ENCODE data around the gene TK2.
"Not testable (repeated sequence)": the region's sequence is repeated elsewhere in the genome, so short reads cannot be mapped to it uniquely, and the experiment has no call there.

Gene TK2

DNA sequence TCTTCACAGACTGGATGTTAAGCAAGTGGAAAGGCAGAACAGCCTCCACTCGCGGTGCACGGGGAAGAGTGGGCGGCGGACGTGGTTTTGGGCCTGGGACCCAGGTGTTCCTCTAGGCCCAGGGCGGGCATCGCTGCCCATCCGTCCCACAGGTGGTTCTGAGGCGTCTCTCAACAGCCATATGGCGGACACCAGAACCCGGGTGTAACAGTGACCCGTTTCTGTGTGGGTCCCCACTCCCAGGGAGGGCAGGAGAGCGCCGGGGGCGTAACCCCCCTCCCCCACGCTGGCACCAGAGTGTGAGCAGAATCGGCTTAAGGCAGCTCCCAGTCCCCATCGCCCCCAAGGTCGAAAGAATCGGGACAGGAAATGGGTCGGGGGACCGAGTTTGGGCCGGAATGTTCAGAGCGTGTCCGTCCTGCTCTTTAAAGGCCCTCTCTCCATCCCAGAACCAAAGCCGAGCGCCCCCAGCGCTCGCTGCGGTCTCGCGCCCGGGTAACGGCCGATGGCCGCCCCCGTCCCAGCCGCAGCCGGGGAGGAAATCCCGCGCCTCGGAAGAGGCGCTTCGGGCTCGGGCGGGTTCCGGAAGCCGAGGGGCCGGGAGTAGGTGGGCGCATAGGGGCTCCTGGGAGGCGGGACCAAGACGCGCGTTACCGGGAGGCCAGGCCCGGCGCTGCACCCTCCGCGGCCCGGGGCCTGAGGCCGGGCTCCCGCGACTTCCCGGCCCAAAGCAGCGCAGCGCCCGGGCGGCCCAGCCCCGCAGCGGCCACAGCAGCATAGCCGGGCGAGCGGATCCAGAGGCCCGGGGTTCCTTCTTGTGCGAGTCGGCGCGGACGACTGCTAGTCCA lies at the start of gene TK2:
TK2 (minus strand) TSS at position 839 of the 848 bp plus-strand sequence; CDS start at position 778, 61 bp downstream.
- DNase-seq: peak; percentile 86

DNA sequence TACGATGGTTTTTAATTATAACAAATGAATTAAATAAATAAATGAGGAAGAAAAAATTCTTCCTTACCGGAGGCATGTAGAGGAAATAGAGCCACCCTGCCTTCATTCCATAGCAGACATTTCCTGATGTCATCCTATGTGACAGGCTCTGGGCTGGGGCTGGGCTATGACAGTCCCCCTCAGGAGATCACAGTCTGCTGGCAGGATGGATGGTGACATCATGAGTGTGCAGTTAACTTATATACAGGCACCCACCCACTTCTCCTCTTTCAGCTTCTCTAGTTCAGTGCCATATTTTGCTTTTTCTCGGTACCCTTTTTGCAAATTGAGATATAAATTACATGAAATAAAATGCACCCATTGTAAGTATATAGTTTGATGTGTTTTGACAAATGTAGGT lies 48.2 kb upstream of the TK2 start:
- no peak for DNase-seq

DNA sequence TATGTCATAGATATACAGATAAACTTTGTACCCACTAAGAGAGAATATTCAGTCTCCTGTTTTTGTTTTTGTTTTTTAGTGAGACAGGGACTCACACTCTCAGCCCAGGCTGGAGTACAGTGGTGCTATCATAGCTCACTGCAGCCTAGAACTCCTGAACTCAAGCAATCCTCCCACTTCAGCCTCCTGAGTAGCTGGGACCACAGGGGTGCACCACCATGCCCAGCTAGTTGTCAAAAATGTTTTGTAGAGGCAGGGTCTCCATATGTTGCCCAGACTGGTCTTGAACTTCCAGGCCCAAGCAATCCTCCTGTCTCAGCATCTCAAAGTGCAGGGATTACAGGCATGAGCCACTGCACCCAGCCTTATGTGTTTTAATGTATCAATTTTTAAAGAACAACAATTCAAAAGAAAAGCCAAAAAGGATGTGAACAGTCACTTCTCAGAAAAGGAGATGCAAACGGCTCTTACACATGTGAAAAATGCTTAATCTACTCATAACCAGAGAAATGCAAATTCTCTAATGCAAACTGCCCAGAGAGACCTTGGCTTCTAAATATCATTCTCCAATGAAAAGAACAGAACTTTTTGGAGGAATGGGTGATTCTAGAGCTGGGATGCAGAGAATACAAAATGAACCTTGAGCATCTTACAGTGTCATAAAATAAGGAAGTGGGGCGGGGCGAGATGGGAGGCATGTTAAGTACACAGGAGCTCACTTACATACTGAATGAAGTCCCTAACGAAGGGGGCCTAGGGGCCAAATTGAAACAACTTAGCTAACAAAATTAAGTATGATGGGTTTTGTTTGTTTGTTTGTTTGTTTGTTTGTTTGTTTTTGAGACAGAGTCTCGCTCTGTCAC lies 47.3 kb upstream of the TK2 start:
- DNase-seq: no peak

DNA sequence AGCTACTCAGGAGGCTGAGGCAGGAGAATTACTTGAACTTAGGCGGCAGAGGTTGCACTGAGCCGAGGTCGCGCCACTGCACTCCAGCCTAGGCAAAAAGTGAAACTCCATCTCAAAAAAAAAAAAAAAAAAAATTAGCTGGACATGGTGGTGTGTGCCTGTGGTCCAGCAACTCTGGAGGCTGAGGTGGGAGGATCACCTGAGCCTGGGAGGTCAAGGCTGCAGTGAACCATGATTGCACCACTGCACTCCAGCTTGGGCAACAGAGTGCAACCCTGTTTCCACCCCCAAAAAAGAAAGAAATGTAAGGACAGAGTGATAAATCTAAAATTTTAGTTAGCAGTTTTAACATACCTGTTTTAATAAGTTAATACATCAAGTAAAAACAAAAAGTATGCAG lies 46.6 kb upstream of the TK2 start:
- not testable (repeated sequence) for DNase-seq

DNA sequence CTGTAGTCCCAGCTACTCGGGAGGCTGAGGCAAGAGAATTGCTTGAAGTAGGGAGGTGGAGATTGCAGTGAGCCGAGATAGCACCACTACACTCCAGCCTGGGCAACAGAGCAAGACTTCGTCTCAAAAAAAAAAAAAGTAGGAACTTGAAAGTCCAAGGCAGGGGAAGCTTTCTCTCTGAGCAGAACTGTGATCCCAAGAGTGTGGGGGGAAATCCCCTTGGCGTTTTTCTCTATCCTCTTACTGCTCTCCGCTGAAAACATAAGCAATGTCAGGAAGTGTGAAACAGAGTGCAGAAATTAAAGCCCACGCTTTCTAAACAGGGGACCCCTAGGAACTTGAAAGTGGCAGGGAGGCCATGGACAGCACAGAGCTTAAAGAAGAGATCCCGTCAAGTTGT lies 44.8 kb upstream of the TK2 start:
- no peak for DNase-seq

DNA sequence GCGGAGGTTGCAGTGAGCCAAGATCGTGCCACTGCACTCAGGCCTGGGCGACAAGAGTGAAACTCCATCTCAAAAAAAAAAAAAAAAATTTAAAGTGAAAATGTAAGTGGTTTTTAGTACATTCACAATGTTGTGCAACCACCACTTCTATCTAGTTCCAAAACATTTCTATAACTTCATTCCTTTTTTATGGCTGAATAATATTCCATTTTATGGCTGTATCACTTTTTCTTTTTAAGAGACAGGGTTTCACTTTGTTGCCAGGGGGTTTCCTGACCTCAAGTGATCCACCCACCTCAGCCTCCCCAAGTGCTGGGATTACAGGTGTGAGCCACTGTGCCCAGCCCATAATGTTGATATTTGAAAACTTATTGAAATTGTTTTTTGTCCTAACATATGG lies 42.9 kb upstream of the TK2 start:
- no peak for DNase-seq

DNA sequence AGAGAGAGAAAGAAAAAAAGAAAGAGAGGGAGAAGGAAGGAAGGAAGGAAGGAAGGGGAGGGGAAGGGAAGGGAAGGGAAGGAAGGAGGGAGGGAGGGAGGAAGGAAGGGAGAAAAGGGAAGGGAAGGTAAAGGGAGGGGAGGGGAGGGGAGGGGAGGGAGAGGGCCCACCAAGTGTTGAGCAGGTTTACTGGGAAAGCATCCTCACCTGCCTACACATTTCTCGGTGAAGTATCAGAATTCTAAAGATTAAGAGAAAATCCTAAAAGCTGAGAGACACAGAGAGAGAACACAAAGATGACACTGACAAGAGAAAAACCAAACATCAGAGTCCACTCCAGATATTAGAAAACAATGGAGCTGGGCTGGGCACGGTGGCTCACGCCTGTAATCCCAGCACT lies 42.3 kb upstream of the TK2 start:
- DNase-seq: no peak

DNA sequence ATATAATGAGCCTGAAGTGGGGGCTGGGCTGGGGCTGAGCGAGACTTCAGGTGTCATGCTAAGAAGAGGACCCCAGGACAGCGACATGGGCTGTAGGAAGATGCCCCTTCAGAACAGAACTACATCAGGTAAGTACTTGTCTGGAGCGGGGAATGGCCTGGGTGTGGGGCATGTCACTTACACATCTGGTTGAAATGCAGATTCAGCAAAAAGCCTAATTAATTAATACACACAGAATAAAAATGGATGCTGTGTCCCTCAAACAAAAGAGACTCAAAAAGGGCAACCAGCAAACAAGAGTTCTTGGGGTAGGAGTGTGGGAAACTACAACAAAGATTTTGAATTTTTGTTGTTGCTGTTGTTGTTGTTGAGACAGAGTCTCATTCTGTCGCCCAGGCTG lies 41.1 kb upstream of the TK2 start:
- no peak for DNase-seq

DNA sequence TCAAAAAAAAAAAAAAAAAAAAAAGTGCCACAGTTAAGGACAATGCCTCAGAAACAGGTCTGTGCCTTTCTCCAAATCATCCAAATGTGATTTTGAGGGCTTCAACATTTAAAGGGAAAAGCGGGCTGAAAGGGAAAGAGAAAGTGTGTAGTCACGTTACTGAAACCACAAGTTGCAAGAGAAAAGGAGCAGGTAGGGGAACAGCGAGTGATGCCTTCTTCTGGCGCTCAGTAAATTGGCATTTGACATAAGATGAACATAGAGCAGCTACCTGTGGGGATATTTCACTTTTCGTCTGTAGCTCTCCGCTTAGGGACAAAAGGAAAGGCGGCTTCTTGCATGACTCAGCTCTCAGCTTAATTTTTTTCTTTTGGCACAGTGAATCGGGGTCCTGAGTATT lies 40.4 kb upstream of the TK2 start:
- DNase-seq: no peak

DNA sequence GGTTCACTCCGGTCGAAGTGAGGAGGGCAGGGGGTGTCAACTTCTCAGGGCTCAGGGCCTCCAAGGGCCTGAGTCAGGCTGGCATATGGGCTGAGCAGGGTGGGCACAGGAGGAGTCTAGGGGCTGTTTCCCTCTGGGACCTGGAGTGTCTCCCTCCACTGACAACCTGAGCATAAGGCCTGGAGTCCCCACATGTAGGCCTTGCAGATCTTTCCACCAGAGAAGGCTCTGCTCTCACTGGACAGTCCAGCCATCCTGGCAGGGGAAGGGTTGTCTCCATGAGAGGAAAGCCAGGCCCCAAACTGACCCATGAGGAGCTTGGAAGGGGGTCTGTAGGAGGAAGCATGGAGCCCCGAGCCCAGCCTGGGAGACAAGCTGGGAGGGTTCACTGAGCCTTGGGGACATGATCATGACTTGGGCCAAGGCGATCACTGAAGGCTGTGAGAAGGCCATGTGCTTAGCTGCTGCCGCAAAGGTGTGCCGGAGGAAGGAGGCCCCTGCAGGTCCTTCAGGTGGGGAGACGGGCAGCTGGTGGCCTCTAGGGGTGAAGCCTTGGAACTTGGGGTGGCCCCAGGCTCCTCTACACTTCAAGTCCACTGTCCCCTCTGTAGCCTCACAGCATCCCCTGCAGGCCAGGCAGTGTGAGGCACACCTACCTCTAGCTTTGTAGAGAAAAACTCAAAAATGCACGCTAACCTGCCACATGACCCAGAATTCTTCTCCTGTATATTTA lies 39.2 kb upstream of the TK2 start:
- peak; percentile 83 for DNase-seq

DNA sequence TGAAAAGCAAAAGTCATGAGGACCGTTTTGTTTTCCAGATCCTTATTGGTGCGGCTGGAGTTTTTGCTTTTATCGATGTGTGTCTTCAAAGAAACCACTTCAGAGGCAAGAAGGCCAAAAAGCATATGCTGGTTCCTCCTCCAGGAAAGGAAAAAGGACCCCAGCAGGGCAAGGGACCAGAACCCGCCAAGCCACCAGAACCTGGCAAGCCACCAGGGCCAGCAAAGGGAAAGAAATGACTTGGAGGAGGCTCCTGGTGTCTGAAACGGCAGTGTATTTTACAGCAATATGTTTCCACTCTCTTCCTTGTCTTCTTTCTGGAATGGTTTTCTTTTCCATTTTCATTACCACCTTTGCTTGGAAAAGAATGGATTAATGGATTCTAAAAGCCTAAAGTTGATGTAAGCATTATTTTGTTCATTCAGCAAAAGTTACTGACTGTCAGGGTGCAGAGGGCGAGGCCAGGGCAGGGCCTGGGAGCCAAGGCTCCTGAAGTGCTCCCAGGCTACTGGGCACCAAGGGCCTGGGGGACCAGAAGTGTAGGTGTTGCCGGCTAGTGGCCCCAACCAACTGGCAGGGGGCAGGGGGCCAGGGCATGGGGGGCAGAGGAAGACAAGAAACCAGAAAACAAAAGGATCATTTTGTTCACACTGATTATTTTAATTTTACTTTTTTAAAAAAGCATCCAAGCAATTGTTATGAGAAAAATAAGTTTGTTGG lies 38.1 kb upstream of the TK2 start:
- DNase-seq: no peak

DNA sequence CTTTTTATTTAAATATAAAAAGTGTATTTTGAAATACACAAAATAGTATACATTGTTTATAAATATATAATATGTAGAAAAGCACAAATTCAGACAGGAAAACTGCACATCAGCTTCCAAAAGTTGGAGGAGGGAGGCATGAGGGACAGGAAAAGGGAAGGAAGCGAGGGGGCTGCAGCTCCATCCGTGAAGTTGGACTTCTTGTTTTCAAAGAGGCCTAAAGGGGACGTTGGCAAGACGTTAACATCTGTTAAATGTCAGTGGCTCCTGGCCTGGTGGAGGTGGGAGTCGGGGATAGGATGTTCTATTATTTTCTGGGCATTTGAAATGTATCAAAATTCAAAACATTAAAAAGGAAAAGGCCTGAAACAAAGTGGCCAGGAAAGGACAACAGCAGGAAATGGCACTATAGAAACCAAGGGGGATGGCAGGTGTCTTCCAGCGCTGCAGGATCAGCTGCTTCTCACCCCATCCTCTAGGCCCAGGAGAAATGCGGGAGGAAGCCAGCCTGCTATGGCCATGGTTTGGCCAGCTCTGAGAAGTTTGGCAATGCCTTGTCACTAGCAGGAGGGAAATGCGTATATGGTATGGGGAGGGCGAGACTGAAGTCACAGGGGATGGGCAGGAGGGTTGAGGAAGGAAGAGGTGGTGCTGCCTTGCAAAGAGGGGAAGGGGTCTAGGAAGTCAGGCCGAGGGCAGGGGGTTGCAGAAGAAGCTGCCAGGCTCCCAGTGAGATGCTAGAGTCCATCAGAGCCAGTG lies 35.7 kb upstream of the TK2 start:
- no peak for DNase-seq

DNA sequence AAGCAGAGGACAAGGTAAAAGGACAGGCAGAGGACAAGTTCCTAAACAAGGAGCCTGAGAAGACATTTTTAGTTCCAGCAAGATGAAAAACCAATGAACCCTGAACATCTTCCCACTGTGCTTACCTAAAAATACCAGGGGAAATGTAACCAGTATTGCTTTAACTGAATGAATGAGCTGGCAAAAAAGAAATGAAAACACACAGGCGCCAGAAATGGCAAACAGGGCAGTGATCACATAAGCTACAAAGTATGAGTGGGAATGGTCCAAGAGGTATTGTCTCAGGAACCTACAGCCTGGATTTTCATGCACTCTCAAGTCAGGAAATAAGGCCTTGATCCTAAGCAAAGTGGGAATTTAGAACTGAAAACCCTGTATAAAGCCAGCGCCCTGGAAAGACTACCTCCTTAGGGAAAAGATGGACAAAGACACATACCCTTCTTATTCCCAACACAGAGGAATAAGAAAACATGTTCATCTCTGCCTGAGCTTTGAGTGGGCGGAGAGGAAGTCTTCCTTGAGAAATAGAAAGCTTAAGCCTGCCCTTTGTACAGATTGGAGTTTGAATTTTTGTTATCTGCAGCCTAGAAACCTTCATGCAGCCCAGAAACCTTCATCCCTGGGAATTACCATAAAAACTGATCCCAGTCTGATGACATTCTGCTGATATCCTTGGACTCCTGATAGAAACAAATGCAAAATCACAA lies 31.5 kb upstream of the TK2 start:
- no peak for DNase-seq

DNA sequence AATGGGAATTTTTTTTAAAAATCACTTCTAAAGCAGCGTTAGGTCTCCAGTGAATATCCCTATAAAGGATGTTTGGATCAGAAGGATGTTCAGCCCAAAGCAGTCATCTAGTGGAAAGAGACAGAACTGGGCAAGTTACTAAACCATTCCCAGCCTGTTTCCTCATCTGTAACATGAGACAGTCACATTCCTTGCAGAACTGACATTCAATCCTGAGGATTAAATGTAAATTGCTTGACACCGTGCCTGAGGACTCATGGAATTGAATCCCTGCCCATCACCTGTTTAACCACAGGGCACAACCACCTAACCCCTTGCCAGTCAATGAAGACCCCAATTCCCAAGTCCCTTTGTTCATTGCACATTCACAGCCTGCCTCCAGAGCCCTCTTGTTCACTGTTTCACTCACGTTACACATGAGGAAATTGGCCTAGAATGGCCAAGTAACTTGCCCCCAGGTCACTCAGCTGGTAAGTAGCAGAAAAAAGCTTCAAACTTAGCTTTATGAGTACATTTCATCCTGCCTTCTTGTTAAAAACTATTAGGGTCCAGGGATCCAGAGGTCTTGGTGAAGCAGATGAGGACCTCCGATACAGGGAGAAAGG lies 30.8 kb upstream of the TK2 start:
- no peak for DNase-seq

DNA sequence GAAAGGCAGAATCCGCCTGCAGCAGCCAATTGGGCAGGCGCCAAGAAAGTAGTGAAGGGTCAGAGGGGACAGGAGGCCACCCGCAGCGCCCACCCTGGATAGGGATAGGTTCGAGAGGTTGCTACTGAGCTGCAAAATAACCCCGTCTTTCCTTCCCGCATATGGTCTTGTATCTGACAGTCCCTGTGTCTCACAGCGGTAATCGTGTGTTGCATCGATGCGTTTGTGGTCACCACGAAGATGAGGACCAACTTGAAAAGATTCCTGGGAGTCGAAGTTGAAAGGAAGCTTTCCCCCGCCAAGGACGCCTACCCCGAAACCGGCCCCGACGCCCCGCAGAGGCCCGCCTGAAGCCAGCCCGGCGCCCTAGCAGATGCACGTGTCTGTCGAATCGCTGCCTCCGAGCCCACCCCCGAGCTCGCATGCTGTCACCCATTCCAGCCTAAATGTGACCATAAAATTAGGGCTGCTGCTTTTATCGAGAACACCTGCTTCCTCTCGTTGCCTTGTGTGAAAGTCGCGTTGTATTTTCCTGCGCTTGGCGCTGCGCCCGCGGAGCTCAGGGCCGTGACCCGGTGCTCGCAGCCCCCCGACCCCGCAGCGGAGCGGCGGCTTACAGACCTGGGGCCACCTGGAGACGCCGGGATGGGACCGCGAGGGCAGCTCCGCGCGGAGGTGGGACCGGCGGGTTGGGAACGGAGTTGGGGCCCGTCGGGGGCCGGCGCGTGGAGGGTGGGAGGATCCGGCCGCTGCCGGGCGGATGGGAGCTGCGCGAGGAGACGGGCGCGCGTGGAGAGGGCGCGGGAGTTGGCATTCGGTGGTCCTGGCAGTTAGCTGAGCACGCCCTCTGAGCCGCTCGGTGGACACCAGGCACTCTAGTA lies 29.0 kb upstream of the TK2 start, which contains the start of gene CMTM2:
CMTM2 (plus strand) TSS at position 813 of the 881 bp plus-strand sequence. CDS start 145 bp downstream, outside the sequence.
- DNase-seq: no peak

DNA sequence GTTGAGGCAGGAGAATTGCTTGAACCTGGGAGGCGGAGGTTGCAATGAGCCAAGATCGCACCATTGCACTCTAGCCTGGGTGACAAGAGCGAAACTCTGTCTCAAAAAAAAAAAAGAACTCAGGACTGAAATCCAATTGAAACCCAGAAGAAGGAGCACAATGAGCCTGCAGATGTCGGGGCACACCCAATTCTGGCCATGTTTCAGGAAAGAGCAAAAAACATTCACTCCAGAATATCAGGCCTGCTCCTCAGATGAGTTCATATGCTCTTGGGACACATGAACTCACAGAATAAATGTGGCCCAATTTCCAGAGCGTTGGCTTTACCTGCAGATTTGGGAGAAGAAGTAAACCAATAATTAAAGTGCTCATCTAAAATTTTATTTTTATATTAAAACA lies 26.4 kb upstream of the TK2 start:
- no peak for DNase-seq

DNA sequence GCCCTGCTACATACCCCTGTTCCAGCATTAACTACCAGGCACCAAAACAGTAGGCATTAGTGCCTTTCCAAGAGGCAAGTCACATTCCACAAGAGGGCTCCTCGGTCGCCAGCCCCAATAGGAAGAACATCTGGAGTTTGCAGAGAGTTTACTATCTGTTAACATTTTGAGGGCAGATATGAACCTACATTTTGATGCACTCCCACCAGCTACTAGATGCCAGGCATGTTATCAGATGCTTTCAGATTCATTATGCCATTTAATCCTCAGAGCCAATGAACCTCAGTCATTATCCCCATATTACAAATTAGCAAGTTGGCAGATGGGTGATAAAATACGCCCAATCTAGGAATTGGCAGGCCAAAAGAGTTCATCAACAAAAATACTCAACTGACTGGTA lies 25.1 kb upstream of the TK2 start:
- DNase-seq: no peak

DNA sequence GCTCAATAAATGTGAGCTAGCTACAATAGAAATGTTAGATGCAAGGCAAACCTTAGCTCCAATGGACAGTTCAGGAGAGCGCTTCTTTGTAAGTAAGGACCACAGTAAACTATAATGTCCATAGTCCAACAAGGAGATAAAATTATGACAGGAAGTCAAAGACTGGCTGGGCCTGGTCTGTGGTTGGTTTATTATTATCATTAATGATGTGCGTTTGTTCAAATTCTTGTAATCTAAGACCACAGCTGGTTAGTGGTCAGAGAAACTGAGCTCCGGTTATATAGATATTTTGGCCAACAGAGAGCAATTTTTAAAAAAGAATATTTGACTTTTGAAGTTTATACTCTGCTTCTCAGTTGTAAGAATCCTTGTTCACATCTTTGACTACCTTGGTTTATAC lies 24.6 kb upstream of the TK2 start:
- no peak for DNase-seq

DNA sequence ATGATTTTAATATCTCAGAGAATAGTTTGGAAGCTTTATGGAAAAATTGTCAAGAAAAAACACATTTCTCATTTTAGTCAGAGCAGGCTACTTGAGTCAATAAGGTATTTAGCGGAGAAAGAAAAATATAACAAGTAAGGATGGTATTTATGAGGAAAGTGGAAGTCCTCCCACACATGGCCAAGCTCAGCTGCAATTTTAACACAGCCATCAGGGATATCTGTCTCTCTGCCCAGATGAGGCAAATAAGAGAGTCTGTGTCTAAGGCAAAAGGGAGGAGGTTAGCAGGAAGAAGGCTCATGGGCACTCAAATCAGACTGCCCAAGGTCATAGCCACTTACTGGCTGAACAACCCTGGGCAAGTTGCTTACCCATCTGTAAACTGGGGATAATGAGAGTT lies 24.2 kb upstream of the TK2 start:
- DNase-seq: no peak

DNA sequence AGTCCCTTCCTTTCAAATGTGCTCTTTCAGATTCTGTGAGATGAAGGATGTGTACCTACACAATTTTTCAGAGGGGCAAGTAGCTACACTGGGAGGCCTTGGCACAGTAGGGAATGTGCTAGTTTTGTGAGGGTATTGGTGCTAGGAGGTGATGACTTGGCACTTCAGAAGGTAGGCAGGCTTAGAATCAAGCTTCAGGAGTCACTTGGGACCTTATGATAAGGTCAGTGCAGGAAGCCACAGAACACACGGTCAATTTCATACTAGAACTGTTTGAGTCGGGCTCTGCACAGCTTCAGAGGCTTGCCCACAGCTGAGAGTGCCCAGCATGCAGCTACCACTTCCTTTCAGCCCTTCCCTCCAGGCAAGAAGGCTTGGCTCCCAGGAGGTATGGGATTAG lies 22.4 kb upstream of the TK2 start:
- no peak for DNase-seq
